ENCODE results near the gene GAS7. TPM values are rescaled to one million over a fixed set of nuclear protein-coding genes. Genes with fewer than 3 reads are reported as not detected.

Gene GAS7
- total RNA-seq, 6 experiments from 2014 or later: 1.6 to 7.1 (median 2.7) TPM

- TF ChIP-seq POLR2A (IDR thresholded peaks at IDR 0.05): no peak
- TF ChIP-seq, protein P1, sequence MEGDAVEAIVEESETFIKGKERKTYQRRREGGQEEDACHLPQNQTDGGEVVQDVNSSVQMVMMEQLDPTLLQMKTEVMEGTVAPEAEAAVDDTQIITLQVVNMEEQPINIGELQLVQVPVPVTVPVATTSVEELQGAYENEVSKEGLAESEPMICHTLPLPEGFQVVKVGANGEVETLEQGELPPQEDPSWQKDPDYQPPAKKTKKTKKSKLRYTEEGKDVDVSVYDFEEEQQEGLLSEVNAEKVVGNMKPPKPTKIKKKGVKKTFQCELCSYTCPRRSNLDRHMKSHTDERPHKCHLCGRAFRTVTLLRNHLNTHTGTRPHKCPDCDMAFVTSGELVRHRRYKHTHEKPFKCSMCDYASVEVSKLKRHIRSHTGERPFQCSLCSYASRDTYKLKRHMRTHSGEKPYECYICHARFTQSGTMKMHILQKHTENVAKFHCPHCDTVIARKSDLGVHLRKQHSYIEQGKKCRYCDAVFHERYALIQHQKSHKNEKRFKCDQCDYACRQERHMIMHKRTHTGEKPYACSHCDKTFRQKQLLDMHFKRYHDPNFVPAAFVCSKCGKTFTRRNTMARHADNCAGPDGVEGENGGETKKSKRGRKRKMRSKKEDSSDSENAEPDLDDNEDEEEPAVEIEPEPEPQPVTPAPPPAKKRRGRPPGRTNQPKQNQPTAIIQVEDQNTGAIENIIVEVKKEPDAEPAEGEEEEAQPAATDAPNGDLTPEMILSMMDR (IDR thresholded peaks at IDR 0.05): no peak
- intact Hi-C loops (cut with DNase I): no loop called here
These were observed 5.9 kb downstream of the GAS7 start for GRCh38 chr17:10192461-10192860.

DNA sequence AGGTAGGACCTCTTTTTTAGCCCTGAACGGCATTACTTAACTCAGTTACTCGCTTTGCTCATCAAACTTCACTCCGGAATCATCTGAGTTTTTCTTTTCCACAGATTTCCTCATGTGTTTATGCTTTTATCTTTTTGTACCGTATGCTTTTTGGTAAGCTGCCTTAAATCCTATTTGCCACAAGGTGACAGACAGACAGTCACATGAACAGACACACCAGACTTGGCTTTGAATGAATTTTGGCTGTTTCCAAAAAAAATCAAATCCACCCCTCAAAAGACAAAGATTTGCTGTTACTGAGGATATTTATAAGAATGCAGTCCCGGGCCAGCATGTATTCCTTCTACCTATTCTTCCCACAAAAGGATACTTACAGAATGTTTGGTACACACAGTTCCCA is 10.9 kb downstream of the GAS7 start:
- no peak for DNase-seq
- WGBS (ENCODE audit: insufficient coverage, low coverage, low lambda C conversion rate, missing lambda C conversion rate): 61% methylated on average over 5 of the region's 5 CpGs
- H3K27ac ChIP-seq: no peak overlapping the region
- no peaks in the 10 kb centered on the region for H3K36me3 ChIP-seq
- no peaks in the 10 kb centered on the region for H3K9me3 ChIP-seq
- H3K4me3 ChIP-seq: no peak overlapping the region
- H3K27me3 ChIP-seq: no peaks in the 10 kb centered on the region
- ATAC-seq: no peak
- no peak for TF ChIP-seq POLR2A (IDR thresholded peaks at IDR 0.05)
- TF ChIP-seq, protein P1 (IDR thresholded peaks at IDR 0.05): no peak
- no peaks in the 10 kb centered on the region for H3K4me1 ChIP-seq
- intact Hi-C loops (cut with DNase I): no loop called here

More at GRCh38 chr17:10192461-10192860, 5.9 kb downstream of the GAS7 start:
- Histone ChIP-seq H3K36me3 (no peaks in the 10 kb centered on the region), H3K27me3 (no peaks in the 10 kb centered on the region), H3K4me1 (no peaks in the 10 kb centered on the region), H3K4me3 (no peak overlapping the region), H3K27ac (no peak overlapping the region), H3K9me3 (no peaks in the 10 kb centered on the region)
- 63% methylated on average over 3 of the region's 5 CpGs for WGBS (ENCODE audit: insufficient coverage, low coverage, low lambda C conversion rate, missing lambda C conversion rate)
- DNase-seq (no peak), ATAC-seq (no peak)

- DNase-seq (no peak), ATAC-seq (no peak)
- no peaks in the 10 kb centered on the region for H3K27me3 ChIP-seq
- H3K36me3 ChIP-seq: no peaks in the 10 kb centered on the region
- intact Hi-C loops (cut with DNase I): no loop called here
- WGBS (ENCODE audit: insufficient coverage, low coverage, low lambda C conversion rate, missing lambda C conversion rate): 57% methylated on average over 6 of the region's 7 CpGs
- no peaks in the 10 kb centered on the region for H3K9me3 ChIP-seq
- no peaks in the 10 kb centered on the region for H3K4me1 ChIP-seq
- no peak overlapping the region for H3K4me3 ChIP-seq
- no peak overlapping the region for H3K27ac ChIP-seq
- TF ChIP-seq POLR2A (IDR thresholded peaks at IDR 0.05): no peak
- TF ChIP-seq, protein P1 (IDR thresholded peaks at IDR 0.05): no peak
These were observed 11.5 kb downstream of the GAS7 start for GRCh38 chr17:10186771-10187410.

GRCh38 chr17:10183931-10184930 is 14.2 kb downstream of the GAS7 start:
- no peaks in the 10 kb centered on the region for H3K4me1 ChIP-seq
- no peak for TF ChIP-seq POLR2A (IDR thresholded peaks at IDR 0.05)
- TF ChIP-seq, protein P1 (IDR thresholded peaks at IDR 0.05): no peak
- no peaks in the 10 kb centered on the region for H3K9me3 ChIP-seq
- ATAC-seq: no peak
- no peak overlapping the region for H3K4me3 ChIP-seq
- no peak overlapping the region for H3K27ac ChIP-seq
- no peak for DNase-seq
- no peaks in the 10 kb centered on the region for H3K27me3 ChIP-seq
- no peaks in the 10 kb centered on the region for H3K36me3 ChIP-seq
- WGBS (ENCODE audit: insufficient coverage, low coverage, low lambda C conversion rate, missing lambda C conversion rate): 21% methylated on average over 6 of the region's 8 CpGs
- intact Hi-C loops (cut with DNase I): no loop called here
